Measurements from ENCODE around the gene SLC9A2. TPM values are rescaled to one million over a fixed set of nuclear protein-coding genes. Genes with fewer than 3 reads are reported as not detected.

Gene SLC9A2
- total RNA-seq, 6 donors from 2014 or later = 0.30 to 1.1 (median 0.38) TPM; not detected in 2

DNA sequence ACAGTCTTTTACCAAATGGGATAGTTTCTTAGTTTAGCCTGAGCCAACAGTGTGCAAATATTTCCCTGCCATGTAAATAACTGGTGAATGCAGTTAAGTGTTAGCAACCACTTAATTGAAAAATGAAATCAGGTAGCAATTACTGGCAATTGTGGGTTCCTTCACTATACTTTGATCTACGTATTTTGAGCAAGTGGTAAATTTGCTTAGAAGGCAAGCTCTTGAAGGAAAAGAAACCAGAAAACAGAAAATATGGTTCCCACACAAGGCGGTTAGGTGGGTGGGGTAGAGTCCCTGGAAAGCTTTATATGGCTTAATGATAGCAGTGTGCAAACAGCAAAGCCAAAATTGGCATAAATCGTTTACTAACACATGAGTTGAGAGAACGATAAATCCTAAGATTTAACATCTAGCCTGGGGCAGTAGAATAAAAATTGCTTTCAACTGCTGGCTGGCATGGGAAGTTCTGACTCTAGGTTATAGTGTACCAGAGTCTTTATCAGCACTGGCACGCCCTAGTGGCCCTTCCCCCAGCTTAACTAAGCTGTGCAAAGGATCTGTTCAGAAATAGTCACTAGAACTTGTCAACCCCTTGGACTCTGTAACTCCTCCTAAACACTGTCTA lies 17.0 kb downstream of the SLC9A2 start:
- no peaks in the 10 kb centered on the region for H3K36me3 ChIP-seq
- H3K27me3 ChIP-seq = no peaks in the 10 kb centered on the region
- H3K4me3 ChIP-seq = no peak overlapping the region
- WGBS, 2 donors = 66 to 70% methylated on average over 5 of the region's 5 CpGs
- no peak overlapping the region for H3K27ac ChIP-seq
- DNase-seq = no peak
- no peaks in the 10 kb centered on the region for H3K4me1 ChIP-seq
- no peaks in the 10 kb centered on the region for H3K9me3 ChIP-seq
- no peak for TF ChIP-seq CTCF (IDR thresholded peaks at IDR 0.05)
- TF ChIP-seq EP300 (IDR thresholded peaks at IDR 0.05) = no peak
- TF ChIP-seq POLR2AphosphoS5 (IDR thresholded peaks at IDR 0.05) = no peak
- no peak for TF ChIP-seq POLR2A (IDR thresholded peaks at IDR 0.05)
- ATAC-seq (ENCODE audit: low FRiP score in 2 of 2) = no peak

DNA sequence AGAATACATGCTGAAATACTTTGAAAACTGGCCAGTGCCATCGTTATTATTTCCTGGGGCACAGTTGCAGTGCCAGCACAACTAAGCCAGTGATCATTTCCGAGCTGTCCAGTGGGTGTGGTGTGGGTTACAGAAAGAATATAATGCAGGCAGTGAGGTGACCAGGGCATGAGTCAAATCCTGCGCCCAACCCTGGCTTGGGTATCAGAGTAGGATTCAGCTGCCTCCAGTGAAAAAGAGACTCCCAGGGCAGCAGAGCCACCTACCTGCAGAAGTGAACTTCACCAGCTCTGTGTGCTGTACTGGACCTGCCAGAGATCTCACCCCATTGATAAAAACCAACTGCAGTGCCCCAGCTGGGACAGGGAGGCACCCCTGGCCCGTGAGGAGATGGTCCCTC lies 18.0 kb downstream of the SLC9A2 start:
- no peak overlapping the region for H3K27ac ChIP-seq
- TF ChIP-seq POLR2A (IDR thresholded peaks at IDR 0.05) (no peak), CTCF (IDR thresholded peaks at IDR 0.05) (no peak), EP300 (IDR thresholded peaks at IDR 0.05) (no peak), POLR2AphosphoS5 (IDR thresholded peaks at IDR 0.05) (no peak)
- no peaks in the 10 kb centered on the region for H3K9me3 ChIP-seq
- H3K4me3 ChIP-seq = no peak overlapping the region
- no peaks in the 10 kb centered on the region for H3K36me3 ChIP-seq
- DNase-seq (no peak), ATAC-seq (ENCODE audit: low FRiP score in 2 of 2) (no peak)
- WGBS, 2 donors = 81 to 84% methylated on average over 4 of the region's 4 CpGs
- H3K27me3 ChIP-seq = no peaks in the 10 kb centered on the region
- H3K4me1 ChIP-seq = no peaks in the 10 kb centered on the region

- no peaks in the 10 kb centered on the region for H3K27me3 ChIP-seq
- TF ChIP-seq CTCF (IDR thresholded peaks at IDR 0.05) (no peak), POLR2AphosphoS5 (IDR thresholded peaks at IDR 0.05) (no peak), EP300 (IDR thresholded peaks at IDR 0.05) (no peak), POLR2A (IDR thresholded peaks at IDR 0.05) (no peak)
- H3K4me3 ChIP-seq = no peak overlapping the region
- DNase-seq (no peak), ATAC-seq (ENCODE audit: low FRiP score in 2 of 2) (no peak)
- H3K9me3 ChIP-seq = no peaks in the 10 kb centered on the region
- no peak overlapping the region for H3K27ac ChIP-seq
- WGBS, 2 donors = 77 to 80% methylated on average over 2 of the region's 2 CpGs
- no peaks in the 10 kb centered on the region for H3K4me1 ChIP-seq
- no peaks in the 10 kb centered on the region for H3K36me3 ChIP-seq
Measured at GRCh38 chr2:102639429-102639828, 20.1 kb downstream of the SLC9A2 start.

GRCh38 chr2:102652126-102652525 lies 32.8 kb downstream of the SLC9A2 start:
- Histone ChIP-seq H3K27ac (no peak overlapping the region), H3K9me3 (no peaks in the 10 kb centered on the region), H3K4me1 (no peaks in the 10 kb centered on the region), H3K4me3 (no peak overlapping the region), H3K36me3 (no peaks in the 10 kb centered on the region), H3K27me3 (no peaks in the 10 kb centered on the region)
- DNase-seq = no peak
- TF ChIP-seq EP300 (IDR thresholded peaks at IDR 0.05) (no peak), POLR2AphosphoS5 (IDR thresholded peaks at IDR 0.05) (no peak), CTCF (IDR thresholded peaks at IDR 0.05) (no peak), POLR2A (IDR thresholded peaks at IDR 0.05) (no peak)
- ATAC-seq (ENCODE audit: low FRiP score in 2 of 2) = no peak
- 66 to 78% methylated on average over 2 of the region's 2 CpGs for WGBS, 2 donors

GRCh38 chr2:102657770-102658169 lies 38.4 kb downstream of the SLC9A2 start:
- no peaks in the 10 kb centered on the region for H3K4me1 ChIP-seq
- WGBS, 2 donors = 90 to 94% methylated on average over 6 to 7 of the region's 7 CpGs

More at GRCh38 chr2:102657770-102658169, 38.4 kb downstream of the SLC9A2 start:
- TF ChIP-seq POLR2A (IDR thresholded peaks at IDR 0.05) = no peak
- TF ChIP-seq EP300 (IDR thresholded peaks at IDR 0.05) = no peak
- no peak for TF ChIP-seq CTCF (IDR thresholded peaks at IDR 0.05)
- no peak for TF ChIP-seq POLR2AphosphoS5 (IDR thresholded peaks at IDR 0.05)
- no peak for ATAC-seq (ENCODE audit: low FRiP score in 2 of 2)
- H3K4me3 ChIP-seq = no peak overlapping the region
- peak in 1 of 2 donors; percentile 2 for DNase-seq
- H3K27me3 ChIP-seq = no peaks in the 10 kb centered on the region
- no peaks in the 10 kb centered on the region for H3K36me3 ChIP-seq
- H3K27ac ChIP-seq = no peak overlapping the region
- no peaks in the 10 kb centered on the region for H3K9me3 ChIP-seq

Measured in upper lobe of left lung (tissue), 6 donors.